Right lobe of liver (tissue), 4 donors: ENCODE results near the gene SRC.

Experiments used
- CTCF ChIP-seq, 4 donors: fragments of 200-600 bp in 3 of 4; fragments of 450-650 bp in 1 of 4; IDR thresholded peaks; one replicate each; pipeline versions ENCODE4 v1.5.1 to v1.8.0; 2016 to 2022; ENCODE audit warnings: antibody characterized with exemption in 4 of 4, mild to moderate bottlenecking in 2 of 4
- POLR2A ChIP-seq: fragments of 450-650 bp; IDR thresholded peaks from one replicate; pipeline ENCODE4 v1.6.1; 2017; ENCODE audit warnings: antibody characterized with exemption, mild to moderate bottlenecking
- donor health status: DM: no; HTN: no; CAD: no.
- donor health status: DM: no; HTN: no; CAD: no.
- donor health status: DM: no; HTN: yes; CAD: no.

- no peak for TF ChIP-seq CTCF (IDR thresholded peaks at IDR 0.05)
- no peak for TF ChIP-seq POLR2A
Observed at GRCh38 chr20:37386505-37387251, 40.7 kb downstream of the SRC start.
